Measurements from ENCODE around the gene PSEN1.

GRCh38 chr14:73221945-73222344 is 85.6 kb downstream of the PSEN1 start:
- no peak for TF ChIP-seq POLR2A (IDR thresholded peaks at IDR 0.05)
- no peak for TF ChIP-seq POLR2AphosphoS5 (IDR thresholded peaks at IDR 0.05)
